K562 (cell line): Measurements from ENCODE around the gene HMGA1. TPM values are rescaled to one million over a fixed set of nuclear protein-coding genes. Genes with fewer than 3 reads are reported as not detected.

ENCODE experiments used
- CTBP1 ChIP-seq: fragments of 450-650 bp; IDR thresholded peaks from 2 replicates; pipeline ENCODE4 v1.6.1; 2016; ENCODE audit warnings: borderline replicate concordance
- CXXC5 ChIP-seq: fragments of 250-450 bp; sonication (Bioruptor Pico); IDR thresholded peaks from 2 replicates; pipeline ENCODE4 v1.8.0; 2022; ENCODE audit warnings: inconsistent platforms, mild to moderate bottlenecking, moderate library complexity
- ELF4 ChIP-seq: fragments of 450-650 bp; formaldehyde crosslinking; IDR thresholded peaks from 2 replicates; pipeline ENCODE4 v1.4.0; 2022; ENCODE audit warnings: missing genetic modification characterization
- HNRNPL ChIP-seq: fragments of 200-400 bp; formaldehyde crosslinking; IDR thresholded peaks from 2 replicates; pipeline ENCODE4 v1.6.1; 2017; ENCODE audit warnings: low read depth, mild to moderate bottlenecking, low read length
- KAT8 ChIP-seq: fragments of 450-650 bp; IDR thresholded peaks from 2 replicates; pipeline ENCODE4 v1.6.1; 2016; ENCODE audit warnings: low read depth, mild to moderate bottlenecking
- NONO ChIP-seq, 2 experiments: fragments of 200-400 bp in 1 of 2; fragments of 450-650 bp in 1 of 2; formaldehyde crosslinking in 1 of 2; IDR thresholded peaks; 2 replicates each; pipeline ENCODE4 v1.6.1; 2017; ENCODE audit warnings: low read depth in 2 of 2, mild to moderate bottlenecking in 2 of 2, moderate library complexity in 2 of 2, low read length in 1 of 2
- NR2F6 ChIP-seq: fragments of 450-650 bp; formaldehyde crosslinking; IDR thresholded peaks from 2 replicates; pipeline ENCODE4 v1.4.0; 2020; ENCODE audit warnings: mild to moderate bottlenecking
- PML ChIP-seq: IDR thresholded peaks from 2 replicates; pipeline ENCODE4 v1.6.1; 2012; ENCODE audit warnings: low read length, inconsistent platforms
- RBM22 ChIP-seq: fragments of 200-400 bp; formaldehyde crosslinking; IDR thresholded peaks from 2 replicates; pipeline ENCODE4 v1.6.1; 2018; ENCODE audit warnings: low read length, low read depth; ENCODE audit not compliant: poor library complexity, severe bottlenecking
- TBL1XR1 ChIP-seq, 2 experiments: IDR thresholded peaks; 2 replicates each; pipeline ENCODE4 v1.6.1; 2012; ENCODE audit warnings: improper control_type of control experiment in 2 of 2, low read length in 2 of 2, mild to moderate bottlenecking in 1 of 2
- ZBTB33 ChIP-seq: sonication (generic); formaldehyde crosslinking; IDR thresholded peaks from 2 replicates; pipeline ENCODE4 v1.8.1; 2023; ENCODE audit warnings: mild to moderate bottlenecking, missing genetic modification reagents
- ZNF121 ChIP-seq: sonication (generic); formaldehyde crosslinking; conservative IDR thresholded peaks from 2 replicates; pipeline ENCODE4 v1.8.0; 2022; ENCODE audit warnings: missing genetic modification reagents
- ZNF146 ChIP-seq: IDR thresholded peaks from one replicate; pipeline ENCODE4 v1.6.1; 2018; ENCODE audit warnings: missing compliant biosample characterization; ENCODE audit not compliant: unreplicated experiment
- ZNF766 ChIP-seq: fragments of 200-800 bp; sonication (Bioruptor generic); conservative IDR thresholded peaks from 2 replicates; pipeline ENCODE4 v1.6.1; 2016; ENCODE audit warnings: missing genetic modification characterization, missing compliant biosample characterization
- ZNF77 ChIP-seq: fragments of 250-450 bp; sonication (Bioruptor Pico); IDR thresholded peaks from 2 replicates; pipeline ENCODE4 v1.5.0; 2020
- polyA plus RNA-seq, 8 experiments: library from polyadenylated mRNA; depleted of rRNA in 4 of 8; stranded (reverse) in 5 of 8; unstranded in 3 of 8; fragments of >200 nt; fragmentation: Nextera tagmentation in 2 of 8; fragmentation: Illumina TruSeq in 1 of 8; extraction: Ambion mirVana in 2 of 8; extraction: Trizol in 1 of 8; gene quantifications; 2 replicates each; pipeline versions ENCODE4 v1.2.1 to v1.2.3, GENCODE V29; 2011 to 2014; ENCODE audit warnings: inconsistent platforms in 1 of 8, missing spikeins in 1 of 8
- total RNA-seq, 7 experiments: library from RNA; depleted of rRNA in 6 of 7; stranded (reverse); fragments of >200 nt in 6 of 7; fragmentation: Illumina TruSeq in 2 of 7; extraction: Trizol in 2 of 7; gene quantifications; 2 replicates each; pipeline versions ENCODE4 v1.2.1 to v1.2.3, GENCODE V29; 2011 to 2021; ENCODE audit warnings: low replicate concordance in 1 of 7
- TF ChIP-seq, protein P1 (sequence below): fragments of 450-650 bp; IDR thresholded peaks from 2 replicates; pipeline ENCODE4 v1.6.1; 2017; ENCODE audit warnings: antibody characterized with exemption, mild to moderate bottlenecking
- TF ChIP-seq, protein P2 (sequence below): fragments of 250-450 bp; sonication (Bioruptor Pico); IDR thresholded peaks from 2 replicates; pipeline ENCODE4 v1.5.0; 2020; ENCODE audit warnings: mild to moderate bottlenecking, borderline replicate concordance

The HMGA1 gene
- total and polyA plus RNA-seq, 9 of the 15 experiments (the other 6 are each of a cell fraction or from before 2014, with no cell fraction given): 27.8 to 1,947 (median 594) TPM

- TF ChIP-seq, protein P1, sequence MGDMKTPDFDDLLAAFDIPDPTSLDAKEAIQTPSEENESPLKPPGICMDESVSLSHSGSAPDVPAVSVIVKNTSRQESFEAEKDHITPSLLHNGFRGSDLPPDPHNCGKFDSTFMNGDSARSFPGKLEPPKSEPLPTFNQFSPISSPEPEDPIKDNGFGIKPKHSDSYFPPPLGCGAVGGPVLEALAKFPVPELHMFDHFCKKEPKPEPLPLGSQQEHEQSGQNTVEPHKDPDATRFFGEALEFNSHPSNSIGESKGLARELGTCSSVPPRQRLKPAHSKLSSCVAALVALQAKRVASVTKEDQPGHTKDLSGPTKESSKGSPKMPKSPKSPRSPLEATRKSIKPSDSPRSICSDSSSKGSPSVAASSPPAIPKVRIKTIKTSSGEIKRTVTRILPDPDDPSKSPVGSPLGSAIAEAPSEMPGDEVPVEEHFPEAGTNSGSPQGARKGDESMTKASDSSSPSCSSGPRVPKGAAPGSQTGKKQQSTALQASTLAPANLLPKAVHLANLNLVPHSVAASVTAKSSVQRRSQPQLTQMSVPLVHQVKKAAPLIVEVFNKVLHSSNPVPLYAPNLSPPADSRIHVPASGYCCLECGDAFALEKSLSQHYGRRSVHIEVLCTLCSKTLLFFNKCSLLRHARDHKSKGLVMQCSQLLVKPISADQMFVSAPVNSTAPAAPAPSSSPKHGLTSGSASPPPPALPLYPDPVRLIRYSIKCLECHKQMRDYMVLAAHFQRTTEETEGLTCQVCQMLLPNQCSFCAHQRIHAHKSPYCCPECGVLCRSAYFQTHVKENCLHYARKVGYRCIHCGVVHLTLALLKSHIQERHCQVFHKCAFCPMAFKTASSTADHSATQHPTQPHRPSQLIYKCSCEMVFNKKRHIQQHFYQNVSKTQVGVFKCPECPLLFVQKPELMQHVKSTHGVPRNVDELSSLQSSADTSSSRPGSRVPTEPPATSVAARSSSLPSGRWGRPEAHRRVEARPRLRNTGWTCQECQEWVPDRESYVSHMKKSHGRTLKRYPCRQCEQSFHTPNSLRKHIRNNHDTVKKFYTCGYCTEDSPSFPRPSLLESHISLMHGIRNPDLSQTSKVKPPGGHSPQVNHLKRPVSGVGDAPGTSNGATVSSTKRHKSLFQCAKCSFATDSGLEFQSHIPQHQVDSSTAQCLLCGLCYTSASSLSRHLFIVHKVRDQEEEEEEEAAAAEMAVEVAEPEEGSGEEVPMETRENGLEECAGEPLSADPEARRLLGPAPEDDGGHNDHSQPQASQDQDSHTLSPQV: peak; percentile 75; the same call in 1 of the 2 replicates
- TF ChIP-seq ZNF77 (CRISPR knock-in tag) (peak; percentile 85; the same call in 1 of the 2 replicates), CTBP1 (peak; percentile 59), ZBTB33 (CRISPR knock-in tag) (peak; percentile 100), ZNF766 (peak; percentile 54; the same call in 1 of the 2 replicates), NONO (IDR thresholded peaks at IDR 0.05; ENCODE audit: low read depth in 2 of 2, low read length in 1 of 2) (peak; percentile 27 to 66; a peak in 2 of 4 replicates), ZNF146 (CRISPR knock-in tag) (peak; percentile 6), KAT8 (no peak), NR2F6 (CRISPR knock-in tag) (no peak), ELF4 (CRISPR knock-in tag) (no peak), RBM22 (peak; percentile 97), CXXC5 (CRISPR knock-in tag) (peak; percentile 70), ZNF121 (no peak), HNRNPL (peak; percentile 68; the same call in 1 of the 2 replicates), TBL1XR1 (IDR thresholded peaks at IDR 0.05; ENCODE audit: low read length in 2 of 2) (peak in 1 of 2 experiments; percentile 36; a peak in 1 of 4 replicates), PML (0 out of 2 replicates have a peak, but pooled peaks have one; percentile 22)
- TF ChIP-seq, protein P2, sequence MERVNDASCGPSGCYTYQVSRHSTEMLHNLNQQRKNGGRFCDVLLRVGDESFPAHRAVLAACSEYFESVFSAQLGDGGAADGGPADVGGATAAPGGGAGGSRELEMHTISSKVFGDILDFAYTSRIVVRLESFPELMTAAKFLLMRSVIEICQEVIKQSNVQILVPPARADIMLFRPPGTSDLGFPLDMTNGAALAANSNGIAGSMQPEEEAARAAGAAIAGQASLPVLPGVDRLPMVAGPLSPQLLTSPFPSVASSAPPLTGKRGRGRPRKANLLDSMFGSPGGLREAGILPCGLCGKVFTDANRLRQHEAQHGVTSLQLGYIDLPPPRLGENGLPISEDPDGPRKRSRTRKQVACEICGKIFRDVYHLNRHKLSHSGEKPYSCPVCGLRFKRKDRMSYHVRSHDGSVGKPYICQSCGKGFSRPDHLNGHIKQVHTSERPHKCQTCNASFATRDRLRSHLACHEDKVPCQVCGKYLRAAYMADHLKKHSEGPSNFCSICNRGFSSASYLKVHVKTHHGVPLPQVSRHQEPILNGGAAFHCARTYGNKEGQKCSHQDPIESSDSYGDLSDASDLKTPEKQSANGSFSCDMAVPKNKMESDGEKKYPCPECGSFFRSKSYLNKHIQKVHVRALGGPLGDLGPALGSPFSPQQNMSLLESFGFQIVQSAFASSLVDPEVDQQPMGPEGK: no peak
Observed at GRCh38 chr6:34235307-34236130, 1.2 kb upstream of the HMGA1 start (continued).
